Esophagus squamous epithelium (tissue), 5 donors: Measurements from ENCODE around the gene GPBP1. TPM values are rescaled to one million over a fixed set of nuclear protein-coding genes. Genes with fewer than 3 reads are reported as not detected.

ENCODE experiments used
- DNase-seq: peaks from one replicate; lab custom pipeline; 2025; lab: John Stamatoyannopoulos, UW
- H3K27ac ChIP-seq, 4 donors: fragments of 200-600 bp; sonication (generic); one replicate each; pipeline ENCODE4 v1.5.1; 2016 to 2019; ENCODE audit warnings: mild to moderate bottlenecking in 1 of 4
- H3K27me3 ChIP-seq, 4 donors: fragments of 200-600 bp; sonication (generic); 1 replicate in 3 of 4; 2 replicates in 1 of 4; pipeline versions ENCODE4 v1.5.1 to v1.6.0; 2017 to 2021; ENCODE audit warnings: antibody characterized with exemption in 1 of 4
- H3K36me3 ChIP-seq, 3 donors: fragments of 200-600 bp; sonication (generic); one replicate each; pipeline ENCODE4 v1.5.1; 2016 to 2019
- H3K4me1 ChIP-seq, 3 donors: fragments of 200-600 bp; sonication (generic); one replicate each; pipeline ENCODE4 v1.5.1; 2017 to 2019
- H3K4me3 ChIP-seq, 4 donors: fragments of 200-600 bp; sonication (generic); 1 replicate in 3 of 4; 2 replicates in 1 of 4; pipeline ENCODE4 v1.5.1; 2016 to 2019; ENCODE audit warnings: mild to moderate bottlenecking in 2 of 4, moderate library complexity in 1 of 4
- H3K9me3 ChIP-seq, 3 donors: fragments of 200-600 bp; sonication (generic); one replicate each; pipeline ENCODE4 v1.5.1; 2016 to 2019
- POLR2A ChIP-seq, 4 donors: fragments of 450-650 bp; IDR thresholded peaks; one replicate each; pipeline ENCODE4 v1.6.1; 2017; ENCODE audit warnings: antibody characterized with exemption in 4 of 4, mild to moderate bottlenecking in 4 of 4, moderate library complexity in 3 of 4
- WGBS, 2 donors: methylation state at CpG; one replicate each; pipeline ENCODE4 v1.1.5; 2018; 5-methylcytosine and 5-hydroxymethylcytosine counted together
- intact Hi-C: fragments of 100-400 bp; cut with DNase I; formaldehyde crosslinking; loops from one replicate; pipeline ENCODE4 v1.15.0; 2022
- total RNA-seq, 4 donors: library from RNA; depleted of rRNA; stranded (reverse); fragments of >200 nt; gene quantifications; one replicate each; pipeline ENCODE4 v1.1.0, GENCODE V29; 2016
- TF ChIP-seq, protein P1 (sequence below), 6 experiments: fragments of 450-650 bp in 4 of 6; fragments of 200-600 bp in 2 of 6; sonication (generic) in 2 of 6; IDR thresholded peaks; one replicate each; pipeline ENCODE4 v1.5.1; 2016 to 2019; ENCODE audit warnings: antibody characterized with exemption in 6 of 6, mild to moderate bottlenecking in 4 of 6, moderate library complexity in 4 of 6
- donor health status: DM: yes; HTN: yes; CAD: no.

The GPBP1 gene
- total RNA-seq, 4 donors from 2014 or later = 27.4 to 64.3 (median 43.2) TPM

DNA sequence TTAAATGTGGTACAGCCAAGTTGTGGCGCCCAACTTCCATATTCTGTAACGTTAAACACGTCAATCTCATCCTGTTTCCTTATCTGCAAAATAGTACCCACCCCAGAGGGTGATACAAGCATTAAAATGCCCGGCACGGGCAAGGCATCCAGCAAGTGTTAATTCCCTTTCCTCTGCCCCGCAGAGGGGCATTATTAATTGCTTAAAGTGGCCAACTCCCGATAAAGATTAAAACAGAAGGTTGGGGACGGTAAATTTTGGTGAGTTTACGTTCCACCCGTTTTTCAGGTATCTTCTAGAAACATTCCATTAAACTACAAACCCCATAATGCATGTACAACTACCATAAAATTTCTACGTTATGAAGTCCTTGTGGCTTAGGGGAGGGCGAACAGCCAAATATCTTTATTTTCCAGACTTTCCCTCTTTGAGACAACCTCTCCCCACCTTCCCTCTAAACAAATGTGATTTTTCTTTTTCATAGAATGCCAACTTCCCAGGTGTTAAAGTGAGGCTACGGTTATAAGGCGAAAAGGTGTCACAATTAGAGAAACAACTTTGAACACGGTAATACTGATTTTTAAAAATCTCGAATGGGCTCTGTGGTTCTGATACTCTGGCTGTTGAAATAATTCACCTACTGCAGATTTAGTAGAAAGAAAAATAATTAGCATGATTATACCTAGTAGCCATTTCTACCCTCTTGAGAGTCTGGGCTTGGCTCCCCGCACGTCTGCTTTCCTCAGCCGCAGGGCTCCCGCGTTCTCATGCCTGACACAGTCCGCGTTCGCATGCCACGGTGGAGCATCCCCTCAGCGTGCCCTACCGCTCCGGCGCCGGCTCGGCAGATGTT, 1.2 kb upstream of the GPBP1 start:
- peak overlapping the region; percentile 93 to 96 (median 94) for H3K4me3 ChIP-seq
- no peaks in the 10 kb centered on the region for H3K27me3 ChIP-seq
- H3K36me3 ChIP-seq = no peaks in the 10 kb centered on the region
- no peak for TF ChIP-seq POLR2A (IDR thresholded peaks at IDR 0.05)
- TF ChIP-seq, protein P1, sequence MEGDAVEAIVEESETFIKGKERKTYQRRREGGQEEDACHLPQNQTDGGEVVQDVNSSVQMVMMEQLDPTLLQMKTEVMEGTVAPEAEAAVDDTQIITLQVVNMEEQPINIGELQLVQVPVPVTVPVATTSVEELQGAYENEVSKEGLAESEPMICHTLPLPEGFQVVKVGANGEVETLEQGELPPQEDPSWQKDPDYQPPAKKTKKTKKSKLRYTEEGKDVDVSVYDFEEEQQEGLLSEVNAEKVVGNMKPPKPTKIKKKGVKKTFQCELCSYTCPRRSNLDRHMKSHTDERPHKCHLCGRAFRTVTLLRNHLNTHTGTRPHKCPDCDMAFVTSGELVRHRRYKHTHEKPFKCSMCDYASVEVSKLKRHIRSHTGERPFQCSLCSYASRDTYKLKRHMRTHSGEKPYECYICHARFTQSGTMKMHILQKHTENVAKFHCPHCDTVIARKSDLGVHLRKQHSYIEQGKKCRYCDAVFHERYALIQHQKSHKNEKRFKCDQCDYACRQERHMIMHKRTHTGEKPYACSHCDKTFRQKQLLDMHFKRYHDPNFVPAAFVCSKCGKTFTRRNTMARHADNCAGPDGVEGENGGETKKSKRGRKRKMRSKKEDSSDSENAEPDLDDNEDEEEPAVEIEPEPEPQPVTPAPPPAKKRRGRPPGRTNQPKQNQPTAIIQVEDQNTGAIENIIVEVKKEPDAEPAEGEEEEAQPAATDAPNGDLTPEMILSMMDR (IDR thresholded peaks at IDR 0.05) = no peak
- peak overlapping the region; percentile 100 for H3K27ac ChIP-seq
- no peak for DNase-seq
- H3K4me1 ChIP-seq = peaks cover 0 to 41% (median 5%) of the 10 kb centered on the region in 3 donors
- intact Hi-C loops = no loop called here
- 0 to 1% methylated on average over 21 to 22 of the region's 31 CpGs for WGBS, 2 donors
- H3K9me3 ChIP-seq = no peaks in the 10 kb centered on the region

DNA sequence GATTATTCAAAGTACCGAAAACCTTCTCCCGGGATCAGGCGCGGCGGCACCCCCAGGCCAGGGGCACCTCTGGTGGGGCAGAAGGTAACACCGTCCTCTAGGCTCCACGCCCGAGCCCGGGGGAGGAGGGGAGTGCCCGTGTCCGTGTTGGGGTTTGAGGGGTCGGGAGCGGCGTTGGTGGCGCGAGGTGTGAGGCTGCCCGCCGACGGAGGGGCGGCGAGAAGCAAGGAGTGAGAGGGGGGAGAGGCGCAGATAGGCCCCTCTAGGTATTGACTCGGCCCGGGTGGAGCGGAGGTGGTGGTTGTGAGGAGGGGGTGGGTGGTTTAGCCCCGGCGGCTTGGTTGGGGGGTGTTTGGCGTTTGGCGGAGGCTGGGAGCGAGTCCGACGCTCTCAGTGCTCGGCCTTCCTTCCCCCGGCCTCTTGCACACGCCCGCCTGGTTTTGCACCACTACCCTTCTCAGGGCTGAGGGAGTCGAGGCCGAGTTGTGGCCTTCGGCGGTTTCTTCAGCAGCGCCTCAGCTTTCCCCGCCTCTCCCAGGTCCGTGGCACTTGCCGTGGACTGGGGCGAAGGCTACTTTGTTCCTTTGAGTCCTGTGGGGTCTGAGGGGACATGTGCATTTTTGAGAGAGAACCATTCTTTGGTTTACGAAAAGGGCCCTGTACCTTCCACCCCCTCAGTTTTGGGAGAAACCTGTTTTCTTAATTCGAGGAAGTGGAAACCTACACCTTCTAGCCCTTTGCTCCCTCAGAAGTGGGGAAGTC, 450 bp downstream of the GPBP1 start:
- peak overlapping the region; percentile 93 to 96 (median 94) for H3K4me3 ChIP-seq
- intact Hi-C loops = no loop called here
- DNase-seq = no peak
- H3K27ac ChIP-seq = peak overlapping the region; percentile 100
- peaks cover 6 to 57% (median 9%) of the 10 kb centered on the region in 3 donors for H3K4me1 ChIP-seq
- no peak for TF ChIP-seq POLR2A (IDR thresholded peaks at IDR 0.05)
- TF ChIP-seq, protein P1 (IDR thresholded peaks at IDR 0.05) = no peak
- H3K36me3 ChIP-seq = no peaks in the 10 kb centered on the region
- H3K9me3 ChIP-seq = no peaks in the 10 kb centered on the region
- WGBS, 2 donors = 0% methylated on average over 22 of the region's 47 CpGs
- H3K27me3 ChIP-seq = no peaks in the 10 kb centered on the region

GRCh38 chr5:57174890-57175510, 1.1 kb downstream of the GPBP1 start:
- intact Hi-C loops = no loop called here
- DNase-seq = no peak
- Histone ChIP-seq H3K27me3 (no peaks in the 10 kb centered on the region), H3K36me3 (no peaks in the 10 kb centered on the region), H3K4me3 (peak overlapping the region; percentile 93 to 96 (median 94)), H3K27ac (peak overlapping the region; percentile 100), H3K9me3 (no peaks in the 10 kb centered on the region), H3K4me1 (peaks cover 10 to 64% (median 13%) of the 10 kb centered on the region in 3 donors)
- TF ChIP-seq, protein P1 (IDR thresholded peaks at IDR 0.05) = no peak
- no peak for TF ChIP-seq POLR2A (IDR thresholded peaks at IDR 0.05)
- WGBS, 2 donors = 0 to 2% methylated on average over 11 of the region's 11 CpGs

DNA sequence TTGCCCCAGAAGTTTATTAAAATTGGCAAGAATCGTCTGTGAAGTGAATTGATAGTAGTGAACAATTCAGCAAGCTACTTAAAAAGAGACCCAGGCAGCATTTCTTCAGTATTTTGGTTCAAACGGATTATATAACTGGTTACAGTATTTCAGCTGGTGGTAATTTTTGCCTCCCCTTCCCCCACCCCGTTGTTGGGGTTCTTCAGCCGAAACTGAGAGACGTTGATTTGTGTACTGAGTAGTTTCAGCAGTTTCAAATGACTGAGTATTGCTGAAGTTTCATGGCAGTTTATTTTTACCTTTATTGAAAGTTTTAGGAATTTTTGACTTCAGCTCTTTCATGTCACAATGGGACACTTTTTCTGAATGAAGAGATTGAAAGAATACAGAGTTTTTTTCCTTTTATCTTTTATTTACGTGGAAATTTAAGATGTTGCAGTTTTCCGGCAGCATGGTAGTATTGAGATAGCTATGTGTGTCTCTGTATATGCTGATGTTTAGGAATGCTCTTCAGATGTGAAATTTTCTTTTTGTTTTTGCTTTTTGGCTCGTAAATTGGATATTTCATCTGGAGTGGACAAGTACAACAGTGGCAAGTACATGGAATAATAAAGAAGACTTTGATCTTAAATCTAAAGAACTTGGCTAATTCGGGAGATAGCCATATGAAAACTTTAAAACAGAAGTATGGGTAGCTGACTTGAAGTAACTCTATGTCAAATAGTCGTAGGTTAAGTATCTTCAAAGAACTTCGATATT, 1.9 kb downstream of the GPBP1 start:
- TF ChIP-seq, protein P1 (IDR thresholded peaks at IDR 0.05) = no peak
- TF ChIP-seq POLR2A (IDR thresholded peaks at IDR 0.05) = no peak
- Histone ChIP-seq H3K27me3 (no peaks in the 10 kb centered on the region), H3K9me3 (no peaks in the 10 kb centered on the region), H3K4me1 (peaks cover 12 to 71% (median 20%) of the 10 kb centered on the region in 3 donors), H3K27ac (peak overlapping the region; percentile 73 to 100 (median 100)), H3K4me3 (peak overlapping the region; percentile 93 to 96 (median 94)), H3K36me3 (no peaks in the 10 kb centered on the region)
- DNase-seq = no peak
- WGBS, 2 donors = 1 to 2% methylated on average over 11 of the region's 11 CpGs
- intact Hi-C loops = no loop called here
